Endothelial cell (in vitro differentiated cells): ENCODE measurements around the gene EN2. TPM values are rescaled to one million over a fixed set of nuclear protein-coding genes. Genes with fewer than 3 reads are reported as not detected.

Experiments used
- DNase-seq: peaks from one replicate; pipeline ENCODE4 v3.0.0; 2021; ENCODE audit warnings: low spot score
- H3K27ac Mint-ChIP-seq: one replicate; pipeline ENCODE4 v1.8.0; 2021; ENCODE audit warnings: mixed read lengths, inconsistent platforms; ENCODE audit not compliant: unreplicated experiment
- H3K27me3 Mint-ChIP-seq: one replicate; pipeline ENCODE4 v1.8.0; 2021; ENCODE audit warnings: mild to moderate bottlenecking, moderate library complexity, mixed read lengths, inconsistent platforms; ENCODE audit not compliant: unreplicated experiment
- H3K36me3 Mint-ChIP-seq: one replicate; pipeline ENCODE4 v1.8.0; 2021; ENCODE audit warnings: mild to moderate bottlenecking, low read depth, mixed read lengths, inconsistent platforms; ENCODE audit not compliant: unreplicated experiment
- H3K4me1 Mint-ChIP-seq: one replicate; pipeline ENCODE4 v1.8.0; 2021; ENCODE audit warnings: mild to moderate bottlenecking, mixed read lengths, inconsistent platforms; ENCODE audit not compliant: unreplicated experiment
- H3K4me3 Mint-ChIP-seq: one replicate; pipeline ENCODE4 v1.8.0; 2021; ENCODE audit warnings: mild to moderate bottlenecking, mixed read lengths, inconsistent platforms; ENCODE audit not compliant: unreplicated experiment
- H3K9me3 Mint-ChIP-seq: one replicate; pipeline ENCODE4 v1.8.0; 2021; ENCODE audit warnings: mixed read lengths, inconsistent platforms; ENCODE audit not compliant: unreplicated experiment
- total RNA-seq: library from RNA; stranded (reverse); fragmentation: NEBNext Ultra II Directional; extraction: Animal tissue kit (Norgen Biotek cat#: 25700); gene quantifications from one replicate; pipeline ENCODE4 v1.2.1, GENCODE V29; 2021; ENCODE audit not compliant: unreplicated experiment
- TF ChIP-seq, protein P1 (sequence below): fragments of 200-600 bp; sonication (generic); IDR thresholded peaks from one replicate; pipeline ENCODE4 v1.5.0; 2021; ENCODE audit warnings: antibody characterized with exemption; ENCODE audit not compliant: unreplicated experiment

The EN2 gene
- total RNA-seq, 1 donor from 2014 or later, result 2.1 TPM

DNA sequence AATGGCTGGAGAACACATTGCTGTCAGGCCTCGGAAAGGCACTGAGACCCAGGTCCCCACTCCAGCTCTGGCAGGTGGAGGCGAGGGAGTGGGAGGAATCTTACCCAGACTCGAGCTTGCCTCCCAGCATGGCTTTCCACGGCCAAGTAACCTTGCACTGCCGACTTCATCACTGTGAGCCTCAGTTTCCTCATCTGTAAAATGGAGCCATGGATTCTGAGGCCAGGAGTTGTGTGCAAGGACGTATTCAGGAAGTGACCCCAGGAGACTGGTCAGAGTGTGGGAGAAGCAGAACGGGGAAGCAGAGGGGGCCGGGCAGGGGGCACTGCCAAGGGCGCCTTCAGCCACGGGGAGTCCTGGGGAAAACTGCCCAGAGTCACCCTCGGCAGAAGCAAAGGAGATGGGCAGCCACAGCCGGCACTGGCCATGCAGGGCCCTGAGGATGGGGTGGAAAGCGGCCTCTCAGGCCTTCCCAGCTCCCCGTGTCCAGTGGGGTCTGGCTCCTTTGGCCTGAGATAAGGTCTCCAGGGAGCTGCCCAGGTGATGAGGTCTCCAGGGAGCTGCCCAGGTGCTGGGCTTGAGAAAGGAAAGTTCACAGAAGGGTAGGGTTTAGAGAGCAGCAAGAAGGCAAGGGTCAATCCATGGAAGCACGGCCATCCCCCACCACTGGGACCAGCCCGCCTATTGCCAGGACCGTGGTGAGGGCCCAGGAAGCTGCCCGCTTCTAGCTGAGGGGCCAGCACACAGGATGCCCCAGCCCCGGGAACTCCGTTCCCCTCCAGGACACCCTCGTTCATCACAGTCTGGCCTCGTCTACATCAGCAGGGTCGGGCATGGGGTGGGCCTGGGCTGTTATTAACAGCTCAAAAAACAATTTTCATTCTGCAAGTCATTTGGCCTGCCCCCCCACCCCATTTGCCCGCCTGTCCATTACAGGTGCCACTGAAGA, 34.3 kb upstream of the EN2 start:
- TF ChIP-seq, protein P1, sequence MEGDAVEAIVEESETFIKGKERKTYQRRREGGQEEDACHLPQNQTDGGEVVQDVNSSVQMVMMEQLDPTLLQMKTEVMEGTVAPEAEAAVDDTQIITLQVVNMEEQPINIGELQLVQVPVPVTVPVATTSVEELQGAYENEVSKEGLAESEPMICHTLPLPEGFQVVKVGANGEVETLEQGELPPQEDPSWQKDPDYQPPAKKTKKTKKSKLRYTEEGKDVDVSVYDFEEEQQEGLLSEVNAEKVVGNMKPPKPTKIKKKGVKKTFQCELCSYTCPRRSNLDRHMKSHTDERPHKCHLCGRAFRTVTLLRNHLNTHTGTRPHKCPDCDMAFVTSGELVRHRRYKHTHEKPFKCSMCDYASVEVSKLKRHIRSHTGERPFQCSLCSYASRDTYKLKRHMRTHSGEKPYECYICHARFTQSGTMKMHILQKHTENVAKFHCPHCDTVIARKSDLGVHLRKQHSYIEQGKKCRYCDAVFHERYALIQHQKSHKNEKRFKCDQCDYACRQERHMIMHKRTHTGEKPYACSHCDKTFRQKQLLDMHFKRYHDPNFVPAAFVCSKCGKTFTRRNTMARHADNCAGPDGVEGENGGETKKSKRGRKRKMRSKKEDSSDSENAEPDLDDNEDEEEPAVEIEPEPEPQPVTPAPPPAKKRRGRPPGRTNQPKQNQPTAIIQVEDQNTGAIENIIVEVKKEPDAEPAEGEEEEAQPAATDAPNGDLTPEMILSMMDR, result no peak
- H3K4me1 Mint-ChIP-seq, result no peaks in the 10 kb centered on the region
- H3K27me3 Mint-ChIP-seq, result peaks cover 6% of the 10 kb centered on the region
- H3K9me3 Mint-ChIP-seq, result no peaks in the 10 kb centered on the region
- no peak overlapping the region for H3K4me3 Mint-ChIP-seq
- no peak overlapping the region for H3K27ac Mint-ChIP-seq
- no peak for DNase-seq
- H3K36me3 Mint-ChIP-seq, result peaks cover 4% of the 10 kb centered on the region

DNA sequence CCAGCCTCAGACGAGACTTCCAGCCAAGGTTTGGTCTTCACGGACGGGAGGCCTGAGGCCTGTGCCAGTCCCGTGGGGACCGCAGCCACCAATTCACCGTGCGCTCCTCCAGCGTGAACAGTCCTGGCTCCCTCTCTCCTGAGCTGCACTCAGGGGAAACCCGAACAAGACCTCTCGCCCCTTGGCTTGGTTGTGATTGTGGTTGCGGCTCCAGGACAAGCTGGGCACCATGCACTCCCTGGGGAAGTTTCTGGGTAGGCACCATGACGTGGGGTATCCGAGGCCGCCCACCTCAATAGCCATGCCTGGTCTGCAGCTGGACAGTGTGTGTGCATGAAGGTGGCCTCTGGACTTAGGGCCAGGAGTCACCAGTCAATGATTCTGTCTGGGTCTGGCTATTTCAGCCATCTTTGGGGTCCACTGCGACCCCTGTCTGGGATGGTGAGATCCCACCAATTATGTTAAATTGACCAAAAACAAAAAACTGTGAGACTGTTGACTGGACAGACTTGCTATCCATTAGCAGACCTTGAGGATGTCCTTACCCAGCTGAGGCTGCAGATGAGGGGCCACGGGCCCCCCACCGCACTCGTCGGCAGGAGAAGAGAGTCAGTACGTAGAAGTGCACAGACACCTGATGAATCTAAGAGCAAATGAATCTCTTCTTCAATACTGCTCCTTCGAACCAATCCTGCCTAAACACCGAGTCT, 33.5 kb upstream of the EN2 start:
- H3K27ac Mint-ChIP-seq, result no peak overlapping the region
- TF ChIP-seq, protein P1, result no peak
- no peaks in the 10 kb centered on the region for H3K9me3 Mint-ChIP-seq
- no peak for DNase-seq
- peaks cover 4% of the 10 kb centered on the region for H3K36me3 Mint-ChIP-seq
- peaks cover 3% of the 10 kb centered on the region for H3K27me3 Mint-ChIP-seq
- no peaks in the 10 kb centered on the region for H3K4me1 Mint-ChIP-seq
- no peak overlapping the region for H3K4me3 Mint-ChIP-seq

DNA sequence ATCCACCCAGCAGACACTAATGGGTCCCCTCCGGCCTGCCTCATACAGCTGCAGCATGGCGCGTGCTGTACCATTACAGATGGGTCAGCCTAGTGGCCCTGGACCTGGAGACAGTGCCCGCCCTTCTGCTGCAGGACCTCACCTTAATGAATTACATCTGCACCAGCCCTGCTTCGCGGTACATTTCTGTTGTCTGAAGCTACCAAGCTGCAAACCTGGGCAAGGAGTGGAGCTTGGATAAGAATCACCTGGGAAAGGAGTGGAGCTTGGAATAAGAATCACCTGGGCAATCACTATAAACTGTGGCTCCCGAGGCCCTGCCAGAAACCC, 33.0 kb upstream of the EN2 start:
- Mint-ChIP-seq H3K4me3 (no peak overlapping the region), H3K27ac (no peak overlapping the region), H3K4me1 (no peaks in the 10 kb centered on the region), H3K9me3 (no peaks in the 10 kb centered on the region), H3K27me3 (peaks cover 3% of the 10 kb centered on the region), H3K36me3 (peaks cover 4% of the 10 kb centered on the region)
- TF ChIP-seq, protein P1, result no peak
- no peak for DNase-seq

DNA sequence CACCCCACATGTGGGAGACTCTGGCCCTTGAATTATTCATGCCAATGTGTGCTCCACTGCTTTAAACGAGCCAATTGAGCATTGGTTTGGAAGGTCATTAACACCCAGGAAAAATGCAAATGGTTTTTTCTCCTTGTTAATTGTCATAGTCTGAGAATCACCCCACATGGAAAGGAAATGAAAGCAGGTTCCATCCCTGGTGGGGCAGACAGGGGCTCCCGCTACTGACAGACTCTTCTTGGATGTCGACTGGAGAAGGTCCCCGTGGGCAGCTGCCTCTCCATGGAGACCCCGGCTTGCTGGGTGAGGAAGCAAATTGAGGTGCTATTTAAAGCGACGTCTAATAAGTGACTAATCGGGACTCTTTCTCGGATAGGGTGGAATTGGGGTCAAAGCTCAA, 32.0 kb upstream of the EN2 start:
- H3K4me3 Mint-ChIP-seq, result no peak overlapping the region
- DNase-seq, result no peak
- H3K27ac Mint-ChIP-seq, result no peak overlapping the region
- no peaks in the 10 kb centered on the region for H3K4me1 Mint-ChIP-seq
- H3K27me3 Mint-ChIP-seq, result peaks cover 7% of the 10 kb centered on the region
- H3K9me3 Mint-ChIP-seq, result no peaks in the 10 kb centered on the region
- H3K36me3 Mint-ChIP-seq, result peaks cover 4% of the 10 kb centered on the region
- TF ChIP-seq, protein P1, result no peak
